GM21576 (cell line): ENCODE results near the gene BLOC1S6.
"Not testable (repeated sequence)": the region's sequence is repeated elsewhere in the genome, so short reads cannot be mapped to it uniquely, and the experiment has no call there.

Experiments
- ATAC-seq: cut with Tn5 transposase; IDR thresholded peaks from one replicate; pipeline ENCODE4 v1.9.1; 2021; ENCODE audit warnings: mild to moderate bottlenecking, moderate library complexity; ENCODE audit not compliant: unreplicated experiment

The BLOC1S6 gene

DNA sequence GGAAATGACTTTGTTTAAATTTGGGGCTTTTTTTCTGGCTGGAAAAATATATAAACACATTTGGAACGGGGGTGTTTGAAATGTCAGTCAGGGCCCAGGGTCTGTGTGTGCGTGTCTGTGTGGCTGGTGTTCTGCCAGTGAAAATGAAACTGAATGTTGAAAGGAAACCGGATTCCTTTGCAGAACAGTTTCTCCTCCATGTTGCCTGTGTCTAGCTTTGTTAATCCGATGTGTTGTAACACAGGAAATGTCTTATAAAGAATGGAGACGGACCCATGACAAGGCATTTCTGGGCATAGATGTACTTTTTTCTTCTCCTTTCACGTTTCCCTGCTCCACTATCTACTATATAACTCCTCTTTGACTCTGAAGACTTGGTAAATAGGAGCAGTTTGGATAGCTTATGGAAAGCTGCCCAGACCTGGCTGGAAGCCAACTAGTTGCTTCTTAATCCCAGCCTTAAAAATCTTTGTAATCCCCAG, 50.4 kb downstream of the BLOC1S6 start:
- peak; percentile 42 for ATAC-seq

DNA sequence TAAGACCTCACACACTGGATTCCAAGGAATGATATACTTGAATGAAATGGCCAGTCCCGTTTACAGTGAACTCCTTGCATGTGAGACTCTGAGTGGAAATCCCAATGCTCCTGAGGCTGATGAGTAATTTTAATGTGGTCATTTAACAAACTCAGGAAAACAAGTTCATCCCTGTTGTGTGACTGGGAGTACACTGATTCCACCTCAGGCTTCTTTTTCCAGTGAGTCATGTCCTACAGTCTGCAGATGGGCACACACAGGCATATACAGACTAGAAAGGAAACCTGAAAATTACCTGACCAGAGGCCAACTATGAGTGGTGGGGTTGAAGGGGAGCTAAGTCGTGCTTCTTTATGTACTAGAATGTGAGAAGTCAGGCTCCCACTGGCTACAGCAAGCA, 53.4 kb downstream of the BLOC1S6 start:
- no peak for ATAC-seq

DNA sequence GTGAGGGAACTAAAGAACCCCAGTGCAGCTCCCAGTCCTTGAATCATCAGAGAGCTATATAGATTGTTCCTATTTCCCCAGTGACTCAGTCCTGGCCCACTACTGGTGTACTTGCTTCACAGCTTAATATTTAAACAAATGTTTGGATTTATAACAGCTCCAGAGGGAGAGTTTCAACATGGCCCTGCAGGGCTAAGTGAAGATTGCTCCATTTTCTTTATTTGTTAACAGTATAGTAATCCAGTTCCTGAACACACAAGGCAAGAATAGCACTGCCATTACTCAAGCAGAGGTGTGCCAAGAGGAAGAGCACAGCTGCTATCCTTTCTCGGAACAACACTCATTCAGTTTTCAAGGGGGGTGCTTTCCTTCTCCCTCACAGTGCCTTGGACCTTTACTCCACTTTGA, 54.2 kb downstream of the BLOC1S6 start:
- no peak for ATAC-seq

DNA sequence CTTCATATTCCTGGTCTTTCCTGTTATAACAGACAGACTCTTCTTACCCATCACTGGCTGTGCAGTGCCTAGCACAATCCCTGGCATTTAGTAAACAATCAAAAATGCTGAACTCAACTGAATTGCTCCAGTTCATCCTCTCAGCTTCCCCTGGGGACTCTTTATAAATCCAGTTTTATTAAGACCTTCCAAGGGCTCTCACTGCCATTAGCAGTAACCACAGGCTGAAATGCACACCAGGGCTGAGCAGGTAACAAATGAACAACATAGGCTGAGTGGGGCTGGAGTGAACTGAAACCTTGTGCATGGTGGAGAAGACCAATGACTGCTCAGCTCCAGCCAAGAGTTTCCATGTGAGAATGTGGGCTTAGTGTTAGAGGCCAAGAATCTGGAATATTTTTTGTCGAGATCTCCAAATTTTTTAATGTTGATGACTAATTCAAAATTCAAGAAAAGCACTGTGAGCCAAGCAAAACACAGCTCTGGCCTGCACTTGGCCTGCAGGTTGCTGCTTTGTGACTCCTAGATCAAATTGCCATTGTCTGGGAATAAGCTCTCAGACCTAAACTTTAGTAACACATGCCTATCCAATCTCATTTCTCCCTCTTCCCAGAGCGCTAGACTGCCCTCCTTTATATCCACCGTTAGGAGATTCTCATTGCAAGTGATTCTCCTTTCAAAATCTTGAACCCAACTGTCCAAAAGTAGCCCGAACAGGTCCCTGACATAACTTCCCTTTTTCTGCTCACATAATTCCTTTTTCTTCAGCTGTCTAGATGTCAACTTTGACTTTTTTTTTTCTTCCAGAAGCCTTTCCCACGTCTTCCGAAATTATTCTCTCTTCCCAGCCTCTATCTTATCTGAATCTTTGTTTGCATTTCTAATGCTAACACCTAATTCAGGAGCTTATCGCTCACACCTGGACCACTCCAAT, 55.1 kb downstream of the BLOC1S6 start:
- no peak for ATAC-seq

DNA sequence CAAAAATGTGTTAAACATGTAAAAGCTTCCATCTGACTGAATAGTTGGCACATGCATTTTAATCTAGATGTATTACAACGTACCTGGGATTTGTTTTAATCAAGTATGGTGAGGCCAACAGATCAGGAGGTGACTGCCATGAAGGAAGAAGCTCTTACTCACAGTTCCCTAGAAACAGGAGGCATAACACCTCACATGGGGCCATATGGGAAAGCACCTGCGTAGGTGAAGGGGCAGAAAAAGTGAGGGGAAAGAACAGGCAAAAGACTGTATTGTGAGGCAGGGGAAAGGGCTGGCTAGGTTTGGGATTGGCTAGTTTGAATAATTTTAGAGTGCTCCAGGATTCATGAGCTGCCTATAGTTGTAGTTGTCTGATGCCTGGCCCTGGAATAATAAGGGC, 57.3 kb downstream of the BLOC1S6 start:
- no peak for ATAC-seq

DNA sequence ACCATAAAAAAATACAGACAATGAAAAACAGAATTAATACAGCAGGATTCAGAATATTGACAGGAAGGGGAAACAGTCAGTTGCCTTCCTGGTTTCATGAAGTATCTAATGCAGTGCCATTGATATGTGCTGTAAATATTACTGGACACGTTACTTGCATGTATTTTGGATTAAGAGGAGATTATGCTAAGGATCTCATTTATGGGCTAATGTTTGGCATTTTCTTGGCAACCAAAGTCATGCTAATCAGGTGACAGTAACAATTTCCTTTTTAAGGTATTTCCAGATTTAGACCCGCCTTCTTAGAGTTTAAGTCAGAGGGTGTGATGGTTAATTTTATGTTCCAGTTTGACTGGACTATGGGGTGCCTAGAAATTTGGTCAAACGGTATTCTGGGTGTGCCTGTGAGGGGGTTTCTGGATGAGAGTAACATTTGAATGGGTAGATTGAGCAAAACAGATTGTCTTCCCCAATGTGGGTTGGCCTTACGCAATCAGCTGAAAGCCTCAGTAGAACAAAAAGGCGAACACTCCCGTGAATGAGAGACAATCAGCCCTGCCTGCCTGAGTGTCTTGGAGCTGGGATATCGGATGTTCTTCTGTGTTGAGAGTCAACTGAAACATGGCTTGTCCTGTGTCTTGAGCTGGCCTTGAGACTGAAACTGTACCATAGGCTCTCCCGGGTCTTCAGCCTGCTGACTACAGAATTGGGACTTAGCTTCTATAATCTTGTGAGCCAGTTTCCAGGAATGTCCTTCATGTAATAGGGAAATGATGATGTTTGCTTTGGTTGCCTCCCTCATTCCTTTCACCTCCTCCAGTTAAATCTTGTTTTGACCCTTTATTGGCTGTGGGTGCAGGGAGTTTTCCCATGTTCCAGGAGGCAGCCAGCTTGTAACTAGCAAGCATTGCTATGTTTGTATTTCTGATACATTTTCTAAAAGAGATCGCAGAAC, 58.1 kb downstream of the BLOC1S6 start:
- ATAC-seq: no peak

DNA sequence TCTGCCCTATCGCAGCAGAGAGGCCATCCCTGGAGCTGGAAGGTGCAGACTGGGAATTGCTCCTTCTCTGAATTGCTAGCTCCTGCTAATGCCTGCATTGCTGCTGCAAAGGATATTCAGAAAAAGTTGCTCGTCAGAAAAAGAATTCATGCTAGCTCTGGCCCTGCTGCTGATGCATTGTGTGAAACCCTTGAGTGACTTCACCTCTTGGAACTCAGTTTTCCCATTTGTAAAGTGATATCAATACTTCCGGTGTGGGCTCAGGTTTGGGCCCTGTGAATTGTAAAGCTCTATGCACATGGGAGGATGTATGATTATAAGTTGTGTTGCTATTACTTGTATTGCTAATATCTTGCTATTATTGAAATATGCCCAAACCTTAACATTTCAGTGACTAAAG, 59.0 kb downstream of the BLOC1S6 start:
- ATAC-seq: no peak

DNA sequence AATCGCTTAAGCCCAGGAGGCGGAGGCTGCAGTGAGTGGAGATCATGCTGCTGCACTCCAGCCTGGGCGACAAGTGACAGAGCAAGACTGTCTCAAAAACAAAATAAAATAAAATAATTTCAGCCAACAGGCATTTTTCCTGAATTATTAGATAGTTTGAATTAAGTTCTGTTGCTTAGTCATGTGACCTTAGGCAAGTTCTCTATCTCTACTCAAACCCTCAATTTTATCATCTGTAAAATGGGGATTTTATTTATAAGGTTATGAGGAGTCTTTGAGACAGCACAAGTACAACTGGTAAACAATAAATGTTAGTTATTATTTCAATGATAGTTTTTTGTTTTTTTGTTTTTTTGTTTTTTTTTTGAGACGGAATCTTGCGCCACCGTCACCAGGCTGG, 60.6 kb downstream of the BLOC1S6 start:
- no peak for ATAC-seq

DNA sequence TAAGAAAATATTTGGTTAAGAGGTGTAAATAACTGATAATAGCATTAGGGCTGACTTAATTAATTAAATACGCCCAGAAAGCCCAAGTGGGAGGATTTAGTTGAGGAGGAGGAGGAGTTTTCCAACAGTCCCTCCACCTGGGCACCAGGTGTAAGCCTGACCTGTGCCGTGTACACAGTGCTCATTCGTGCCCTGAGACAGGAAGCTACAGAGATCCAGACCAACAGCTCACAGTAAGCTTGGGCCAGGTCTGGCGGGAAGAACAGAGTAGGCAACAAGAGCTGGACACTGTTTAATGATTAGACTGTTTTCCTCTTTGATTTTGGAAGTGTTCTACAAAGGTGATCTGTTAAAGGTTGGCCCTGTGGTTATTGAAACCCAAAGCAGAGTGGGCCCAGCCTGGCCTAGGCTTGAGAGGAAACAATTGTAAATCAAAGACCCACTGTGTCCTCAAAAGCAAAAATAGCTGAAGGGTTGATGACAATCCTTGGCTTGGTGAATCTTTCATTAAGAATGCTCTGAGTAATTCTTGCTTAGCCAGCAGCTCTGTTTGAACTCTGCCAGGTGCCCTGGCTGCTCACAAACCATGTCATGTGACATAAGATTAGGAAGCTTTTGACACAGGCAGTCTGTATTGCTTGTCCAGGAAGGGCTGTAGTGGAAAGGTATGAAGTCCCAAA, 61.5 kb downstream of the BLOC1S6 start:
- ATAC-seq: no peak

DNA sequence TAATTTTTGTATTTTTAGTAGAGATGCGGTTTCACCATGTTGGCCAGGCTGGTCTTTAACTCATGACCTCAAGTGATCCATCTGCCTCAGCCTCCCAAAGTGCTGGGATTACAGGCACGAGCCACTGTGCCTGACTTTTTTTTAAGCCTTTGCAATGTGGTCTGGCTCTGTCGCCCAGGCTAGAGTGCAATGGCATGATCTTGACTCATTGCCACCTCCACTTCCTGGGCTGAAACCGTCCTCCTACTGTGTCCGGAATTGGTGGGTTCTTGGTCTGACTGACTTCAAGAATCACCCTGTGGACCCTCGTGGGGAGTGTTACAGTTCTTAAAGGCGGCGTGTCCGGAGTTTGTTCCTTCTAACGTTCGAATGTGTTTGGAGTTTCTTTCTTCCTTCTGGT, 62.8 kb downstream of the BLOC1S6 start:
- not testable (repeated sequence) for ATAC-seq

DNA sequence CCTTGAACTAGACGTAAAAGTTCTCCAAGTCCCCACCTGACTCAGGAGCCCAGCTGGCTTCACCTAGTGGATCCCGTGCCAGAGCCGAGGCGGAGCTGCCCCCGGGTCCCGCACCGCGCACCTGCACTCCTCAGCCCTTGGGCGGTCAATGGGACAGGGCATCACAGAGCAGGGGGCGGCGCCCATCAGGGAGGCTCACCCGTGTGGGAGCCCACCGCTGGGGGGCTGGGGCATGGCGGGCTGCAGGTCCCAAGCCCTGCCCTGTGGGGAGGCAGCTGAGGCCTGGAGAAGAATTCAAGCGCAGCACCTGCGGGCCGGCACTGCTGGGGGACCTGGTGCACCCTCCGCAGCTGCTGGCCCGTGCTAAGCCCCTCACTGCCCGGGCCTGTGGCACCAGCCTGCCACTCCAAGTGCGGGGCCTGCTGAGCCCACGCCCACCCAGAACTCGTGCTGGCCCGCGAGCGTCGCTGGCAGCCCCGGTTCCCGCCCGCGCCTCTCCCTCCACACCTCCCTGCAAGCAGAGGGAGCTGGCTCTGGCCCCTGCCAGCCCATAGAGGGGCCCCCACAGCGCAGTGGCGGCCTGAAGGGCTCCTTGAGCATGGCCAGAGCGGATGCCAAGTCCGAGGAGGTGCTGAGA, 63.8 kb downstream of the BLOC1S6 start:
- ATAC-seq: no peak

DNA sequence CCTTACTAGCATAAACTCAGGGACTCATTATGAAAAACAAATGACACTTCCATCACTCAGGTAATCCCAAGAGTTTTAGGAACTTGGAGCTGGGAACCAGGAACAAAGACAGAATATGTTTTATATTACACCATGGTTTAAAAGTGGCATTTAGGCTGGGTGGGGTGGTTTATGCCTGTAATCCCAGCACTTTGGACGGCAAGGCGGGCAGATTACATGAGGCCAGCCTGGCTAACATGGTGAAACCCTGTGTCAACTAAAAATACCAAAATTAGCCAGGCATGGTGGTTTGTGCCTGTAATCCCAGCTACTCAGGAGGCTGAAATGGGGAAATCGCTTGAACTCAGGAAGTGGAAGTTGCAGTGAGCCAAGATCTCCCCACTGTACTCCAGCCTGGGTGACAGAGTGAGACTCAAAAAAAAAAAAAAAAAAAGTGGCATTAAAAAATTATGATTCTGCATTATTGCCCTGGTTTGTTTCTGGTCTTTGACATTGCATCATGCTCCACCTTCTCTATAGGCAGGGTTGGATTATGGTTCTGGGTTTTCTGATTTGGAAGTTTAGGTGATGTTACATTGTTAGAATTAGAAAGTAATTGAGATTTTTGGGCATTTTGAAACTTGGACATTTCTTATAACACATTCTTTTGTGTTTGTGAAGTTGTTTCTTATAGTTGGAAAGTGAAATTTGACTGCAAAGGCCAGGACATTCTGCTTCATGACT, 66.7 kb downstream of the BLOC1S6 start:
- no peak for ATAC-seq

DNA sequence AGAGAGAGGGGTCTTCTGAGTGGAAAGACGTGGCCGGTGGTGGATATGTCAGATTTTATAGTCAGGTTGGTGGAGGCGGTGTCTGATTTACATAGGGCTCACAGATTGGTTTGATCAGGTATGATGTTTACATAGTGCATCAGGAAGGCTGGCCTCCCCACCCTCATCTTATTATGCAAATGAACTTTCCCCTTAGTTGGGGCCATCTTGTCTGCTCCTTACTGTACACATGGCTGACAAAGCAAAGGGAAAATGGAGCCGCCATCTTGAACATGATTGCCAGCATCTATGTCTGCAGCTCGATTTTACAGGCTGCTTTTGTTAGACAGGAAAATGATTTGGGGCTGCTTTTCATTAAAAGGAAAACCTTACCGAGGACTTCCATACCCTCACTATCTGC, 67.6 kb downstream of the BLOC1S6 start:
- ATAC-seq: no peak

DNA sequence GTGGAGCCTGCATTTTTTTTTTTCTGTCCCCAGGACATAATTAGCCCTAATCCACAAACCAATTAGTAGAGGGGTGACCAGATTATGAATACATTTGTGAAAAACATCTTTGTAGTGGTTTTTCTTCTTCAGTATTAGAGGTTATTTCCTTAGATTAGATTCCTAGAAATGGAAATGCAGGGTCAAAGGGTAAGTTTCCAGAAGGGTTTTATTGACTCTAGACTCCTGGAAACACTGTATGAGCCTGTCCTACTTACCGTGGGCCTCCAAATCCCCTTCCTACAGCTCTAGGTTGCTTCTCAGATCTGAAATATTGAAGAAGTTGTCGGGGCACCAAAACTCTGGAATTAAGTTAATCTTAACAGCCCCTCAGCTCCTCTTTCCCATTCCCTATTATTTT, 70.1 kb downstream of the BLOC1S6 start:
- no peak for ATAC-seq

DNA sequence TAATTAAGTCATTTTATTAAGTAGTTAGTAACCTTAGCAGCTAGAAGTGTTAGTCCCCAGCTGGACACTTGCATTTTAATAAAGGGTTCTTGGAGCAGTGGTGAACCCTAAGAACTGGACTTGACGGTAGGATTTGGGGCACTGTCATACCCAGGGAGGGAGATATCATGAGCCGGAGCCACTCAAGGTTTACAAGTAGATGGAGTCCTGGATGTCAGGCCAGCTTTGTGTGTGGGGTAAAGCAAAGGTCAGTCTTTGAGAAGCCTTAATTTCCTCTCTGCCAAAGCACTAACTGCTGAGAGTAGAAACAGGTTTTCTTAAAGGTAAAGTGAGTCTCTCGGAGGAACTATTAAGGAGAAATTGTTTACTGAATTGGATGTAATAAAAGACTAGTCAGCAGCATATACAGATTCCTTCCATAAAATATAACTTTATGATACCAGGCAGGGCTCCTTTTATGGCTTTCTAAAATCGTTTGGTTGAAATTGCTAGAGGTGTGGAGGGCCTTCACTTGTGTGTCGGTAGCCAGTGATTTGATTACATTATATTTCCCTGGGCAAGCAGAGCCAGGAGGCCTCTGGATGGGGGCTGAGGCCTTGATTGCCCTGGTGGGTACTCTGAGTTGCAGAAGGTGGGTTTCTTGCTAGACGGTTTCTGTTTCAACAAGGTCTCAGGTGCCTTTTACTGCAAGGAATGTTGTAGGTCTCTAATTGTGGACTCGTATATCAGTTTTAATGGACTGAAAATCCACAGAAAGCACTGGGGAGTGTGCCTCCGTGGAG, 70.8 kb downstream of the BLOC1S6 start:
- ATAC-seq: no peak
